Islet precursor cell (in vitro differentiated cells): ENCODE measurements around the gene CCDC88C.
"Not testable (repeated sequence)": the region's sequence is repeated elsewhere in the genome, so short reads cannot be mapped to it uniquely, and the experiment has no call there.

ENCODE experiments used
- DNase-seq: peaks from one replicate; pipeline ENCODE4 v3.0.0-alpha.2; 2018

The CCDC88C gene

DNA sequence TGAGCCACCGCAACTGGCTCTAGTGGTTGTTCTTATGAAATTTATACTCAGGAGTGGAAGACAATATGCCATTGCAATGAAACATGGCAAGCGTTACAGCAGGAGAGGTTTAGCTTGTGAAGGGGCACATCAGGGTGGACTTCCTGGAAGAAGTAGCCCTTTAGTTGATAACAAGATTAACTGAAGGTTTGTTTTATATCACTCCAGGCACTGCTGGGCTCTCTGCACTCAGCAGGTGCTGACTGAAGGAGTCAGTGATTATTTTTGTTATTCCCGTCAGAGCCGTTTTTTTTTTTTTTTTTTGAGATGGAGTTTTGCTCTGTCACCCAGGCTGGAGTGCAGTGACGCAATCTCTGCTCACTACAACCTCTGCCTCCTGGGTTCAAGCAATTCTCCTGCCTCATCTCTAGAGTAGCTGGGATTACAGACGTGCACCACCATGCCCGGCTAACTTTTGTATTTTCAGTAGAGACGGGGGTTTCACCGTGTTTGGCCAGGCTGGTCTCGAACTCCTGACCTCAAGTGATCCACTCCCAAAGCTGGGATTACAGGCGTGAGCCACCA lies 155.6 kb downstream of the CCDC88C start:
- no peak for DNase-seq

DNA sequence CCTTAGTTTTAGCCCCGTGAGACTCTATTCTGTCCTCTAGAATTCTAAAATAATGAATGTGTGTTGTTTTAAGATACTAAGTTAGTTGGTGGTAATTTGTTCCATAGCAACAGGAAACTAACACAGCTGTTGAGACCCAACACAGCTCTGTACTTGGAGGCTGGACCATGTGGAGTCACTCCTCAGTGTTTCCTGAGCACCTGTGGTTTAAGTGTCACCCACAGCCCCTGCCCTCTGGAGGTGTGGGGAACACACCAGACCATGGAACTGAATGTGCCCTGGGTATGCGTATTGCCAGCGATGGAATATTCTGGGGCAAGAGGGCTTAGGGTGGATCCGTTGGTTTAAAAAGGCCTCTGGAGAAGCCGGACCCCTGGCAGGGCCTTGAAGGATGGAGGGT lies 156.5 kb downstream of the CCDC88C start:
- DNase-seq: no peak

DNA sequence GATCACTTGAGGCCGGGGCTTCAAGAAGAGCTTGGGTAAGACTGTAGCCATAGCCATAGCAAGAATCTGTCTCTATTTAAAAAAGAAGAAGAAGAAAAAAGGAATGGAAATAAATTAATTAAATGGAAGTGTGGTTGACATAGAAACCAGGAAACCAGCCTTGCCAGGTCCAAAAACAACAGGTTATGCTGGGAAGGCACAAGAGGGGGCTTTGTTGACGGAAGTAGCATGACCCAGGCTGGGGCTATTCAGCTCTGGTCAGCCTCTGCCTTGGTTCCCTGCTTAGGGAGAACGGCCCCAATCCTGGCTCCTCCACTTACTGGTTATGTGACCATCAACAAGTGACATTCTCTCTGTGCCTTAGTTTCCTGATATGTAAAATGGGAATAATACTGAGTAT lies 158.7 kb downstream of the CCDC88C start:
- no peak for DNase-seq

DNA sequence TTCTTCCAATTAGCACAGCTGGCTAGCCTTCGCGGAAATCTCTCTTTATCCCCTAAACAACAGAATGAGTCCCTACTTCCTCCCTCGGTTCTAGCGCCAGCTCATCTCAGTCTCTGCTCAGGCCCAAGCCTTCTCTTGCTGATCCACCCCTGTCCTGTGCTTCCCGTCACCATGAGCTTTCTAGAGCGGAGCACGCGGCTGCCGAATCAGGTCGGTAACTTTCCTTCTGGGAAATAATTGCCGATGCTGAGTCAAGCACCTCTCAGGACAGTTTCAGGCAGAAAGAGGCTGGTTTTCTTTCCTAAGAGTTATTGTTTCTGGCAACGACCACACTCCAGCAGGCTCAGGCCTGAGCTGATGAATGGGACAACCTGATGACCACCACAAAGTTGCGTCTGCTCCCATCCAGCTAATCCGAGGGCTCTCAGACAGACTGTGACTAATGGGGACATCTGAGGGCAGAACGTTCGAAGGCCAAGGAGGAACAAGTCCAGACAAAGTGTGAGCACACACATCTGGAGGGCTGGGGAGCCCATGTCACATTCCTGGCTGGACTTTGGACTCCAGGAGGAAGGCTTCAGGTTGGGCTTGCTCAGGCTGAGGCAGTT lies 159.5 kb downstream of the CCDC88C start:
- DNase-seq: peak; percentile 95

DNA sequence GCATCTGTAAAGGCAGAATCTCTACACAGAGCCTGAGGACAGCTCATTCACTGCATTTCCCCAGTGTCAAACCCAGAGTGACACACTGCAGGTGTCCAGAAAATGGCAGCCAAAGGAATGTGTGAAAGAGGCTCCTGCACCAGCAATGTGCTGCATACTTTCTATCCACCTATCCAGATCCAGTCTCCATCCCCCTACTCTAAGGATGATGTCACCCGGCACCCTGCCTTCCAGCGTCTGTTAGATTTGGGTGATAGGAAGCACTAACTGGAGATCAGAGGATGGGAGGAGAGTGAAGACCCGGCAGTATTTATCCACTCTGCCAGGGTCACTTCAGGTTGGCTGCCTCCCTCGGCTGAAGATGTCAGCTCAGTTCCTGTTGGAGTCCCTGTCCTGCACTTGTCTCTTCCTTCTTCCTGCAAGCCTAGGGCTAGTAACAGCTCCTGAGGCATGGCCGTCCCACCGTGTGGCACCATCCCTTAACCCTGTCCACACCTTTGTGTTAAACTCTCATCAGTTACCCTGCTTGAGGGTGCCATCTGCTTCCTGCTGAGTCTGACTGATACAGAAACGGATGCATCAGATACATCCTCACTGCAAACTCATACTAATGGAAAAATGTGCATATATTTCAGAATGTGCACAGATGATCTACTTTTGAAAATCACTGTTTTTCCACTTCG lies 160.2 kb downstream of the CCDC88C start:
- peak; percentile 98 for DNase-seq

DNA sequence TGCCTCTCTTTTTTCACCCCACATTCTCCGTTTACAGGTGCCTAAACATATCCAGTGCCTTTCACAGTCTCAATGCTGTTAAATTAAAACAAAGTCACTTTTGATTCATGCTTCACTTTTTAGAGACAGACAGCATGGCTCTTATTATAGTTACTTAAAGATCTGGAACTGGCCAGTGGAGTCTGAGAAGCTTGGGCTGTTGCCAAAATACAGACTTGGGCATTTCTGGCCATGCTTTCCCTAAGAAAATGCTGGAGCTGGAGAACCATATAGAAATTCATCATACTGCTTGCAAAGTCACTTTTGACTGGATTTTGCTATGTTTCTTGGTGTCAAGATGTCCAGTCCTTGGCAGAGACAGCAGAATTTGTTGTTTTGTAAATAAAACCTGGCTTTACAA lies 161.0 kb downstream of the CCDC88C start:
- no peak for DNase-seq

DNA sequence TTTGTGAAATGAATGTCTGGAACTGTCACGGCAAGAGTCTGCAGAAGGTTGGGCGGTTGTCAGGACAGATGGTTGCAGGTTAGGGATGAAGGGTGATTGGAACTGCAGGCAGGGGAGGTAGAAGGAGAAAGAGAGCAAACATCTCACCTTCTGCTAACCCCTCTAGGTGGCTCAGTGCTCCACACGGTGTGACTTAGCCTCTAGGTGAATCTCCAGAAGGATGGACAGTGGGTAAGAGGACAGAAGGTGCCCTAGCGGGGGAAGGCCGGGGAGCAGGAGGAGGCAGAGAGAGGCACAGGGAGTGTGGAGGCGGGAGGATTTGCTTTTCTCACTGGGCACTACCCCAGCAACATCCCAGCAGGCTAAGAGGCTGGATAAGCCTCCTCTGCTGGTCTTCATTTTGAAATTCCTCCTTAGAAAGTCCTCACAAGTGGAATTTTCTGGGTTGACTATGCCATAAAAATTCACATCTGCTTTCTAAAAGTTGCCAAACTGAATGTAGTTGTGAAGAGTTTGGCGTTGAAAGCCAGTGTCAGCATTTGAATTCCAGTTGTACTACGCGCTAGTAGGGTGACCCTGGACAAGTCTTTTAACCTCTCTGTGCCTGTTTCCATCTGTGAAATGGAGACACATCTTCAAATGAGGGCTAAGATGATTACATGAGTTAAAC lies 162.5 kb downstream of the CCDC88C start:
- DNase-seq: no peak

DNA sequence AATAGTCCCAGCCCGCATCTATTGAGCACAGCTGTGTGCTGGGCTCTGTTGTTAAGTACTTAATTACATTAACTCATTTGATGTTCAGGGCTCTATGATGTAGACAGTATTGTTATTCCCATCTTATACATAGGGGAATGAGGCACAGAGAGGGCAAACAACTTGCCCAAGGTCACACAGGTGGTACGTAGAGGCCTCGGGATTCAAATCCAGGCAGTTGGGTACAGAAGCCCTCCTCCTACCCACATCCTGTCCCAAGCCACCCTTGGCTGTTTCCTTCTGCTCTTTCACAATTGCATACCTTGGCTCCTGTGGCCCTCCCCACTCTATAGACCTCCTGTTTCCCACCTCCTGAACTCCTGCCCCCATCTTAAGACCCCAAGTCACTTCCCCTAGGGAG lies 163.2 kb downstream of the CCDC88C start:
- DNase-seq: no peak

DNA sequence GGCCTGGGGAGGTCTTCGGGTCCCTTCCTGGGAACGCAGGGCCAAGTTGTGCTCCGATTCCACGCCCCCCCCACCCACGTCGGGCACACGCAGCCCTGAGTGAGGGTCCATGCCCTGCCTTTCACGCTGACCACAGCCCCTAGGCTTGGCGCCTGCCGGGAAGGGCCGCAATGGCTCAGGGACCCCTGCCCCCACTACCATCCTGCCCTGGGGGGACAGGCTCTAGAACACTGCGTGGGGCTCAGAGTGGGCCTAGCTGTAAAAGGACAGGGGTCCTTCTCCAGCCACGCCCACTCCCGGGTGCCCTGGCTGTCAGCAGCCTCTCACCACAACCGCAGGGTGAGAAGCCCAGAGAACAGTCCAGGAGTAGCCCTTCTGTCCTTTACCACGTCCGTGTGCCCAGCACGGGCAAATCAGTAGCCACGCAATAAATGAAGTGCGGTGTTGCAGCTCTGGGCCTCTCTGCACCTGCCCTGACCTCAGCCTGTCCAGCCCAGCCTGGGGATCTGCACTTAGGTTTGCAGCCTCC lies 163.8 kb downstream of the CCDC88C start:
- no peak for DNase-seq

DNA sequence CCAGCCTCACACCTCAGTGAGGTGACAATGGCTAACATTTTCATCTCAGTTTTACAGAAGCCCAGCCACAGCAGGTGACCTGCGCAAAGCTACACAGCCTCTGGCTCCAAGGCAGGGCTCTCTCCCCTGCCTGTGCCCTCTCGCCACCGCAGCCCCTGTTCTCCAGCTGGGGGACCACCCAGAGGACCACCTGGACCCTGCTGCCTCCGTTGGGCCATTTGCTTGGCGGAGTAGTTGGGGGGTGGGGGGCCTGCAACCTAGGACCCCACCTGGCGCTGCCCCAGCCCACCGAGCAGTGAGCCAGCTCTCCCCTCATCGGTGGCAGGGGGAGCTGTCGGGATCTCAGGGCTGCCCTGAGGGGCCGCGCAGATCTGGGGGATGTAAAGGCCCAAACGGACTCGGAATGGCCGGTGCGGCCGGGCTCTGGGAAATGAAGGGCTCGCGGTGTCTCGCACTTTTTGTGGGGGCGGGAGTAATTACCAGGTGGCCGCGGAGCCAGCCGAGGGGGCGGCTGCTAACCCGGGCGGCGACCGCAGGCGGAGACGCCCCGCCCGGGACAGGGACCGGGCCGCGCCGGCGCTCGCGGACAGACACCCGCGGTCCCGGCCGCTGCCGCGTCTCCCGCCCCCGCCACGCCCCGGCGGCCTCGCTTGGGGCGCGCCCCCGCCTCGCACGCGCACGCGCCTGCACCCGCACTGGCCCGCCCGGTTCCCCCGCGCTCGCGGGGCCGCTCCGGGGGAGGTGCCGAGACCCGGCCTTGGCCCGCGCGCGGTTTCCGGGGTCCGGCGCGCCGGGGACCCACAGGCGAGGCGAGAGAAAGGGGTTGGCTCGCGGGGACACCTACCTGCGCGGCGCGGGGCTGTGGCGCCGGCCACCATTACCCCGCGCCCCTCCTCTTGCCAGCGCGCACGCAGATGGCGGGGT lies 164.5 kb downstream of the CCDC88C start:
- peak; percentile 72 for DNase-seq

DNA sequence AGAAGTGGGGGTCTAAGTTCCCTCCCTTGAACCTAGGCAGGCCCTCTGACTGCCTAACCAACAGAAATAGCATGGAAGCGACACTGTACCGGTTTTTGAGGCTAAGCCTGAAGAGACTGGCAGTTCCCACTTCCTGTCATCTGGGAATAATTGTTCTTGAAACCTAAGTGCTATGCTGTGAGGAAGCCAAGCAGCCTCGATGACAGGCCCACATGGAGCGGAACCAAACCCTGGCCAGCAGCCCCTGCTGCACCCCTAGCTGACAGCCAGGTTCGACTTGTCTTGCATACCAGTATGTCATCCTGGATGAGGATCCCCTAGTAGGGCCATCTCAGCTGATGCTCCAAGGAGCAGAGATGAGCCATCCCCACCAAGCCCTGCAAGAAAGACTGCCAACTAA lies 166.7 kb downstream of the CCDC88C start:
- DNase-seq: peak; percentile 64

DNA sequence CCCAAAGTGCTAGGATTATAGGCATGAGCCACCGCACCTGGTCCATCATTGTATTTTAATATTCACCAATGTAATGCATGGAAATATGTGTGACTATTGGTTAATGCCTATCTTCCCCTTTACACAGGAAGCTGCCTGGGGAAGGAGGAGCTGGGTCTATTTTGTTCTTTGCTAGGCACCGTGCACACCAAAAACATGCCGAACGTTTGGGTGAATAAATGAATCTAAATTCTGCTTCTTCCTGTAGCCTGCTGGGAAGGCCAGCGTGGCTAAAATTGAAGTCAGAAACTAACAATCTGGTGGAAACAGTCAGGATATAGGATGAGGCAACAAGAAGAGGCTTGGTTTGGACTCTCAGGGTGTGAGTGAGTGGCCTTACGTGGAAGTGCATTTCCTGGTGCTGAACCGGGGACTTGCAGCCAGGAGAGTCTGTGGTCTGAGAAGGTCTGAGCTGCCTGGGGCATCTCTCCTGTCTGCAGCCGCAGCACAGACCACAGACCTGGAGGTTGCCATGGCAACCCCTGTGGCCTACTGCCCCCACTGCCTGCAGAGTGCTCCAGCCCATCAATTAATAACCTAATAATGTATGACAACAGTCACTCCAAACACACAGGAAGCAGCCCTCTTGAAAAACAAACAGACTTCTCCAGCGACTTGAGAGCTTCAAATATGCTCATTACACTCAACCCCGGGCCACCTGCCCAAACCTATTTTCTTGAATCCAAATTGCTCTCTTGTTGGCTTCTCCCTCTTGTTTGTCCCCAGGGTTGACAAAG lies 167.6 kb downstream of the CCDC88C start:
- DNase-seq: peak; percentile 97

DNA sequence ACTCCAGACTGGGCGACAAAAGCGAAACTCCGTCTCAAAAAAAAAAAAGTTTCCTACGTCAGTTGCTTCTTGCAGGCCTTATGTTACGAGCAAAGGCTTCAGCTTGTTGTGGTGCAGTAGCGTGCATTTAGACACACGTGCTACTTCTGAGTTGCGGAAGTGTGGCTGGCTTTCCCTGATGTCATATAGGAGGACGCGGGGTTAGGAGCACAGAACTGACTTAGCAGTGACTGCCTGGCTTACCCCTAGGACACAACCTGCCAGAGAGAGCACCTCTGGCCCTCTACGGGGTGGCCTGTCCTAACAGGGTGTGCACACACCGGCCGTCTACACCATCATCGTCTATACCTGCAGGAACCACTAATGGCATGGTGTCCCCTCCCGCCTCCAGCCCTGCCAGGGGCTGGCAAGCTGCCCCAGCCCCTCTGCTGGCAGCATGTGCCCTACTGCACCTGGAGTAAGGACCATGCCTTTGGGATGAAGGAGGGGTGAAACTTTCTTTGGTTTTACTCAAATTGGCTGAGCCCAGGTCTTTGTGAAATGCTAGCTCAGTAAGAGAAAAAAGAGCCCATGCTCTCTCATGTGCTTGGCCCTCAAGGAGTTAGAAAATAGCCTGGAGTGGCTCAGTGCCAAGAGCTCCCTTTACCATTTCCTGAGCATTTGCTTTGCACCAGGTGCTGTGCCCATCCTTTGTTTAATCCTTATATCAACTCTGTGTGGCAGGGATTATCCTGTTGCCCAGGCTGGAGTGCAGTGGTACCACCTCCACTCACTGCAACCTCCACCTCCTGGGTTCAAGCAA lies 171.4 kb downstream of the CCDC88C start:
- DNase-seq: no peak

DNA sequence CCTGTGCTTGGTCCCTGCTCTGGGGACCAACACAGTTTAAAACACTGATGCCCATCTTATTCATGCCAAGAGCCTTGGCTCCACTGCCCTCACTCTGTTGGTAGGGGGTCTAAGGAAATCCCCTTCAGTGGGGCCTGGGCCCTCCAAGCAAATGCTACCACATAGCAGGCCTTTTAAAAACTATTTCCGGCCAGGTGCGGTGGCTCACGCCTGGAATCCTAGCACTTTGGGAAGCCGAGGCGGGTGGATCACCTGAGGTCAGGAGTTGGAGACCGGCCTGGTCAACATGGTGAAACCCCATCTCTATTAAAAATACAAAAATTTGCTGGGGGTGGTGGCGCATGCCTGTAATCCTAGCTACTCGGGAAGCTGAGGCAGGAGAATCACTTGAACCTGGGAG lies 172.0 kb downstream of the CCDC88C start:
- DNase-seq: not testable (repeated sequence)

DNA sequence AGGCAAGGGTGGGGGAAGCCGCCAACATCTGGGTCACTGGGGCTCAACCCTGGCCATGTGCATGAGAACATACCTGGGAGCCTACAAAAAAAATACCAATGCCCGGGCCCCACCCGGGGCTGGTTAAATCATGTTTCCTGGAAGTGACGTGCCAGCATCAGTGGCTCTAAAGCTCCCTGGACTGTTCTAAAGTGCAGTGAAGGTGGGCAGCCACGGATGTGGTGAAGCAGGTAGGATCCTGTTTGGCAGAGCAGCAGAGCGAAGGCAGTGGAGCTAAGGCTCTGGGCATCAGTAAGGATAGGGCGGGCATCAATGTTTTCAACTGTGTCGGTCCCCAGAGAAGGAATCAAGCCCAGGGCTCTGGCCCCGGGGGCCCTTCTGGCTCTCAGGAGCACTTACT lies 172.6 kb downstream of the CCDC88C start:
- DNase-seq: no peak

DNA sequence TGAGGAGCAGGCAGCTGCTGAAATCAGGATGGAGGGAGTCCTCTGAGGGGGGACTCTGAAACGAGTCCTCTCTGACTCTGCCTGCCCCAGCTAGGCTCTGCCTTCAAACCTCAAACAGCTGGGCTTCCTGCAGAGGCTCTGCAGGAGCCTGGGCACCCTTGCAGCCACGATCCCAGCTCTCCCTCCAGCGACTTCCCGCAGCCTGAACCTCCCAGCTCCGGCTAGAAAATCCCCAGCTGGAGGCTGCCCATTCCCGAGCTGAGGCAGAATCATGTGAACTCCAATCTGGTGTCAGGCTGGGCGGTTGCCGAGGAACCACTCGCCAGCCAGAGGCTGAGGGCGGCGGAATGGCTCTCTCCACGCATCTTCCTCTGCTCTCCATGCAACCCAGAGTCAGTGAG lies 173.1 kb downstream of the CCDC88C start, which contains the start of gene GPR68:
Gene GPR68 (minus strand): TSS at position 204 of the 401 bp plus-strand sequence. CDS start 9,654 bp downstream, outside the sequence.
- DNase-seq: peak; percentile 68

DNA sequence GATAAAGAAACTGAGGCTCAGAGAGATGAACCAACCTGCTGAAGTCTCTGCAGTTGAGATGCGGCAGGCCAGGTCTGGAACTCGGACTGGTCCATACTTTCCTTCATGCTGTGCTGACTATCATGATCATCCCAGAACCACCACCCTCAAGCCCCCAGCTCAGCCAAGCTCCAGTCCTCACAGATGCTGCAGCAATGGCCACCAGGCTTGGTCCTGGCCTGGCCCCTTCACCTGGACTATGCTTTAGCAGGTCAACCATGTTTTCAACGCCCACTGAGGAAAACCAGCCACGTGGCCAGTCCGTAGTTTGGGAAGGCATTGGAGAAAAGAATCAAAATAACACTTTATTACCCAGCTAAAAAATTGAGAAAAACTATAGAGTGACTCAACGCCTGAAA lies 174.5 kb downstream of the CCDC88C start:
- no peak for DNase-seq

DNA sequence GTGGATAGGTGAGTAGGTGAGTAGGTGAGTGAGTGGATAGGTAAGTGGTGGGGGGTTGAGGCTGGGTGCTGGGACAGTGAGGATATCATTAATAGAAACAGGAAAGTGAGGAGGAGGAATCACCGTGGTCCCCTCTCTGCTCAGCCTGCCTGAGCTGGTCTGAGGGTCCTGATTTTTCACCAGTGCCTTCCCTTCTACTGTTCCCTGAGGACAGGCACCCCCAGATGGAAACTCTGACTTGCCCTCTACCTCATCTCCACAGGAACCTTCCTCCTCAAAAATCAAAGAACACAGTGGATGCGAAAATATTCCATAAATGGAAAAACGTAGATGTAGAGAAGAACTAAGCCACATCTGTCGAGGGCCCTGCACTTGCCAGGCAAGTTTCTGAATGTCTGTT lies 175.0 kb downstream of the CCDC88C start:
- no peak for DNase-seq

DNA sequence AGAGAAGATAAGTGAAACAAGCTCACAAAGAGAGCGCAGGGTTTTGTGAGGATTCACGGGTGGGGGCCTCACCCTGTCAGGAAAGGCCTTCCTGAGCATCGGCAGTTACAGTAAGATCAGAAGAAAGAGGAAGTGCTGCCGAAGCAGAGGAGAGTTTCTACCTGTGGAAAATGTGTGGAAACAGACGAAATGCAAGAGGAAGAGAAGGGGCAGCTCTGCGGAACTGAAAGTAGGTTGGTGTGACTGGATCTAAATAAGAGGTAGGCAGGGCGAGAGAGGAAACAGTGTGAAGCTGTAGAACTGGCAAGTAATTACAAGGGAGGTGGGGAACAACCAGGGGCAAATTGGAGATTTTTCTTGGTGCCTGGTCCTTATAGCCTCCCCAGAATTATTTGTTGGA lies 175.8 kb downstream of the CCDC88C start:
- DNase-seq: no peak

DNA sequence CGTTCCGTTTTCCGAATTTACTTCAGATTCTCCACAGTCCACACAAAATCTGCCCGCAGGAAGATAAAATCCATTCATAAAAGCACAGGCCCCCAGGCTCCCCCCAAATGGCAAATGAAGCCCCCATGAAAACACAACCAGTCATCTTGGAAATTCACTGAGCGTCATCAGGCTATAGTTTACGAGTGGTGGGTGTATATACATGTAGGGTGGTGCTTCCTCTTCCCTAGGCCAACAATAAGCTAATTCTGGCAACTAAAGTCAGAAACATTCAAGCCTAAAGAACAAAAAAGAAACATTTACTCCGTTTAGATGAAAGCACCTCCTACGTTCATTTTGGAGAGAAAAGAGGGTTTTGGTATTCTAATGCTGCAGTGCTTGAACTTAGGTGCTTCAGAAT lies 179.0 kb downstream of the CCDC88C start:
- no peak for DNase-seq

DNA sequence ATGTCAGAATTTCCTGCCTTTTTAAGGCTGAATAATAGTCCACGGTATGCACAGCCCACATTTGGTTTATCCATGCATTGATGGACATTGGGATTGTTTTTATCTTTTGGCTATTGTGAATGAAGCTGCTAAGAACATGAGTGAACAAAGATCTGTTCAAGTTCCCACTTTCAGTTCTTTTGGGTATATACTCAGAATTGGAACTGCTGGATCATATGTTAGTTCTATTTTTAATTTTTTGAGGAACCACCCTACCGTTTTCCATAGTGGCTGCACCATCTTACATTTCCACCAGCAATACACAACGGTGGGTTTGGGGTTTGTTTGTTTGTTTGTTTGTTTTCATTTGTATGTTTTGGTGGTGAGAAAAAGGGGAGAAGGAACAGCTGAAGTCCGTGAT lies 179.5 kb downstream of the CCDC88C start:
- no peak for DNase-seq
